ENCODE measurements around the gene AKT1. TPM values are rescaled to one million over a fixed set of nuclear protein-coding genes. Genes with fewer than 3 reads are reported as not detected.

Gene AKT1
- total RNA-seq, 1 experiment from 2014 or later = 118 TPM

DNA sequence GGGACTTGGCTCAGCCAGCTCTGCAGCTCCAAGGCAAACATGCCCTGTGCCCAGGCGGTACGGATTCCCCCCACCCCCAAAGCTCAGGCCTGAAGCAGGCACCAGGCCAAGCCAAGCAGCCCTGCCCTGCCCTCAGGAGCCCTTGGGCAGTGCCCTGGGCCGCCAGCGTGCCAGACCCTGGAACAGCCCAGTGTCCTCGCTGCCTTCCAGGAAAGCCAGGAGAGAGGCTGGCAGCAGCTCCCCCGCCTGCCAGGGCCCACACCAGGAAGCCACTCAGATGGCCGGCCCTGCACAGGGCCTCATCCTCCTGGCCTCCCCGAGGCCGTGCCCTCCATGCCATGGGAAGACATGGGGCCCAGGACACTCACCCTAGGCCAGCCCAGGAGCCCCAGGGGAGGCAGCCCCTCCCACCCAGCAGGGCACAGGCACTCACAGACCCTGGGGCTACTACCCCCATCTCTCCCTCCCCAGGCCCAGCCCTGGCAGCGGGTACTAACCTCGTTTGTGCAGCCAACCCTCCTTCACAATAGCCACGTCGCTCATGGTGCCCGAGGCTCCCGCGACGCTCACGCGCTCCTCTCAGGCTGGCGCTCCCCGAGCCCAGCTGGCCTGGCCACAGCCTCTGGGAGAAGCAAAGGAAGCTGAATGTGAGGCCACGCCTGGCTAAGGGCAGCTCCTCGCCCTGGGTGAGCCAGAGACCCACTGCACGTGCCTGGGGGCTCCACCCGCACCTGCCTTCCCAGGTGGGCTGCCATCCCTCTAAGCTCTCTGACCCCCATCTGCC lies 3.3 kb downstream of the AKT1 start:
- TF ChIP-seq, protein P1, sequence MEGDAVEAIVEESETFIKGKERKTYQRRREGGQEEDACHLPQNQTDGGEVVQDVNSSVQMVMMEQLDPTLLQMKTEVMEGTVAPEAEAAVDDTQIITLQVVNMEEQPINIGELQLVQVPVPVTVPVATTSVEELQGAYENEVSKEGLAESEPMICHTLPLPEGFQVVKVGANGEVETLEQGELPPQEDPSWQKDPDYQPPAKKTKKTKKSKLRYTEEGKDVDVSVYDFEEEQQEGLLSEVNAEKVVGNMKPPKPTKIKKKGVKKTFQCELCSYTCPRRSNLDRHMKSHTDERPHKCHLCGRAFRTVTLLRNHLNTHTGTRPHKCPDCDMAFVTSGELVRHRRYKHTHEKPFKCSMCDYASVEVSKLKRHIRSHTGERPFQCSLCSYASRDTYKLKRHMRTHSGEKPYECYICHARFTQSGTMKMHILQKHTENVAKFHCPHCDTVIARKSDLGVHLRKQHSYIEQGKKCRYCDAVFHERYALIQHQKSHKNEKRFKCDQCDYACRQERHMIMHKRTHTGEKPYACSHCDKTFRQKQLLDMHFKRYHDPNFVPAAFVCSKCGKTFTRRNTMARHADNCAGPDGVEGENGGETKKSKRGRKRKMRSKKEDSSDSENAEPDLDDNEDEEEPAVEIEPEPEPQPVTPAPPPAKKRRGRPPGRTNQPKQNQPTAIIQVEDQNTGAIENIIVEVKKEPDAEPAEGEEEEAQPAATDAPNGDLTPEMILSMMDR (IDR thresholded peaks at IDR 0.05; ENCODE audit: unreplicated experiment) = no peak
- peaks cover 23% of the 10 kb centered on the region for H3K4me1 Mint-ChIP-seq (ENCODE audit: low read depth, unreplicated experiment)
- H3K36me3 Mint-ChIP-seq (ENCODE audit: insufficient read depth, unreplicated experiment) = peaks cover 30% of the 10 kb centered on the region
- DNase-seq = no peak
- H3K27me3 Mint-ChIP-seq (ENCODE audit: unreplicated experiment) = no peaks in the 10 kb centered on the region
- no peaks in the 10 kb centered on the region for H3K9me3 Mint-ChIP-seq (ENCODE audit: low read depth, unreplicated experiment)
- no TSS peak for BruUV-seq (replicated peaks)
- H3K27ac Mint-ChIP-seq (ENCODE audit: unreplicated experiment) = no peak overlapping the region
- CTCF ChIA-PET = no interaction called here
- no peak overlapping the region for H3K4me3 Mint-ChIP-seq (ENCODE audit: low read depth, unreplicated experiment)
- intact Hi-C loops (cut with micrococcal nuclease; ENCODE audit: unreplicated experiment) = no loop called here

DNA sequence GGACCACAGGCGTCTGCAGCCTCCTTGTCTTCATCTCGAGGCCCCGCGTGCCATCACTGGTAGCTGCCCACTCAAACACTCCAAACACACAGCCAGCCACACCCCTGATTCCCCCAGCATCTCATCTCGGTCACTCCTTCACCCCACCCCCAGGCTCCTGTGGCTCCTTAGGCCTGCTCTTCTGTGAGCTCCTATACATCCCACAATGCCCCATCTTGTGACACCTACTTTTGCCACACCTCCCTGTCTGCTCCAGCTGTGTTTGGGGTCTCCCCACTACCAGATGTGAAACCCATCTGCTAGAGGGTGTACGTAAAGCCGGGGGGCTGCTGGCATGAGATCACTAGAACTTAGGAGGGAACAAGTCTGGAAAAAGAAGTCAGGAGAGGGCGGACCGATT lies 4.1 kb downstream of the AKT1 start:
- H3K4me3 Mint-ChIP-seq (ENCODE audit: low read depth, unreplicated experiment) = no peak overlapping the region
- intact Hi-C loops (cut with micrococcal nuclease; ENCODE audit: unreplicated experiment) = no loop called here

DNA sequence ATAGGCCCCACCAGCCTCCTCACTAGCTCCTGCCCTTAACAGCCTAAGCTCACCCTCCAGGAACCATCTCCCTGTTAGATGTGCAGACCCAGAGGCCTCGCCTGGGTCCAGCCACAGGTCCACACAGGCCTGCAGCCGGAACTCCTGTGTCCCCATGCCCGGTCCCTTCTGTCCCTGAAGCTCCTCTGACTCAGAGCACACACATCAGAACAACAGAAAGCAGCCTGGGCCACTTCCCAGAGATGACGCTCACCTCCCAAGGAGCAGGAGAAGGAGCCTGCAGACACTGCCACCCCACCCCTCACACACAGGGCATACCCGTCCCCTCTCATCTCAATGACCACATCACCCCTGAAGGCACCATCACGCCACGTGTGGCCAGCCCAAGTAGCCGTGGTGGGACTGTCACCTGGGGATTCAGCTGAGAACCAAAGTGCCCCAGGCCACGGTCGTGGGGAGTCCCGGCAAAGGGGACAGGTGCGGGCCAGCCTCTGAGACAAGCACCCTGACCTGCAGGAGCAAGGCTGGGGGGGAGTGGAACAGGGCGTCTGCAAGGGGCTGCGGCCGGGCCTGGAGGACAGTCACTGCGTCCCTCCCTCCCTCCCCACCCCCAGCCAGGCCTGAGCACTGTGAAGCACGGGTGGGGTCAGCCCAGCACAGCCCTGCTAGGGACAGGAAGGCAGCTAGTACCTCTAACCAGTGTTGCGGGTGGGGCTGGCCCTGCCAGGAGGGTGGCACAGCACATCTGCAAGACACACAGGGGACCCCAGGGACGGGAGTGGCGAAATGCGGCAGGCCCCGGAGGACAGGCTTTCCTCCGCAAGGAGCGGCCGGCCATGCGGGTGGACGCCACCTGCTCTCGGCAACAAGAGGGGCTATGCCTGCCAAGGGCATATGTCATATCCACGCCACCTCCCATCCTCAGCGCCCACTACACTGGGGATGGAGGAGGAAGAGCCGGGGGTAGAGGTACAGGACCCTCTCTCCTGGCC lies 5.5 kb downstream of the AKT1 start:
- Mint-ChIP-seq H3K4me3 (ENCODE audit: low read depth, unreplicated experiment) (no peak overlapping the region), H3K27me3 (ENCODE audit: unreplicated experiment) (no peaks in the 10 kb centered on the region), H3K9me3 (ENCODE audit: low read depth, unreplicated experiment) (no peaks in the 10 kb centered on the region), H3K4me1 (ENCODE audit: low read depth, unreplicated experiment) (peaks cover 23% of the 10 kb centered on the region), H3K27ac (ENCODE audit: unreplicated experiment) (no peak overlapping the region), H3K36me3 (ENCODE audit: insufficient read depth, unreplicated experiment) (peaks cover 17% of the 10 kb centered on the region)
- BruUV-seq (replicated peaks) = no TSS peak
- no peak for DNase-seq
- intact Hi-C loops (cut with micrococcal nuclease; ENCODE audit: unreplicated experiment) = no loop called here
- CTCF ChIA-PET = no interaction called here
- TF ChIP-seq, protein P1 (IDR thresholded peaks at IDR 0.05; ENCODE audit: unreplicated experiment) = no peak

More for the DNA sequence above, 4.1 kb downstream of the AKT1 start:
- Mint-ChIP-seq H3K36me3 (ENCODE audit: insufficient read depth, unreplicated experiment) (peaks cover 26% of the 10 kb centered on the region), H3K27me3 (ENCODE audit: unreplicated experiment) (no peaks in the 10 kb centered on the region), H3K27ac (ENCODE audit: unreplicated experiment) (no peak overlapping the region), H3K4me1 (ENCODE audit: low read depth, unreplicated experiment) (peaks cover 23% of the 10 kb centered on the region), H3K9me3 (ENCODE audit: low read depth, unreplicated experiment) (no peaks in the 10 kb centered on the region)
- CTCF ChIA-PET = no interaction called here
- DNase-seq = no peak
- no TSS peak for BruUV-seq (replicated peaks)
- TF ChIP-seq, protein P1 (IDR thresholded peaks at IDR 0.05; ENCODE audit: unreplicated experiment) = no peak

DNA sequence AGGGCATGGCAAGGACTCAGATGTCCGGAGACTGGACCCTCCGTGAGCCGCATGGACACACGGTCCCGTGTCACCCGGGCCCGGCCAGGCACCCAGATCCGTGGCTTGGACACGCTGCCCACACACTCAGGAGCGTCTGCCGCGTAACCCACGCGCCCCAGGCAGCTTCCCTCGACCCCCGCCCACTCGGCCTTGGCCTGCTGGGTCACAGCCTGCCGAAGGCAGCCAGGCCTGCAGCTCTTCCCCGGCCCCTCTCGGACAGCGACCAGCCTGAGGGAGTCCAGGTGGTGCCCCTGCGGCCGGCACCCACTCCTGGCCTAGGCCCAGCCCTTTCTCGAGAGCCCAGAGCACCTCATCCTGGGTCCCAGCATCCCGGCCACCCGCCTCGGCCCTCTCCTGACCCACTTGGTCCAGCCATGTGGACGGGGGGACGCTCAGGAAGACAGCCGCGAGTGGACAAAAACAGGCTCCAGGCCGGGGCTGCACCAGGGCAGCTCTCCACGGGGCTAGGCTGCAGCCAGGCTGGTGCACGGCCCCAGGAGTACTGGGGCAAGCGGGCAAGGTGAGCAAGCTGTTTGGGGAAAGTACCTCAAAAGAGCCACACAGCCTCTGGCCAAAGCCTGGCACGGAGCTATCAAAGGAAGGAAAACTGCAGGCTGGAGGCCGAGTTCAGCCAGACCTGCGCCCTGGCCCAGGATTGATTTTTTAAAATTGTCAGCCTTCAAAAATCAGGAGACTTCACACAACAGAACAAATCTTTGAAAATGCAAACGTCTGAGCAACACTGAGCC lies 6.5 kb downstream of the AKT1 start:
- BruUV-seq (replicated peaks) = no TSS peak
- TF ChIP-seq, protein P1 (IDR thresholded peaks at IDR 0.05; ENCODE audit: unreplicated experiment) = no peak
- Mint-ChIP-seq H3K9me3 (ENCODE audit: low read depth, unreplicated experiment) (no peaks in the 10 kb centered on the region), H3K27me3 (ENCODE audit: unreplicated experiment) (no peaks in the 10 kb centered on the region), H3K36me3 (ENCODE audit: insufficient read depth, unreplicated experiment) (peaks cover 10% of the 10 kb centered on the region), H3K4me3 (ENCODE audit: low read depth, unreplicated experiment) (no peak overlapping the region), H3K4me1 (ENCODE audit: low read depth, unreplicated experiment) (peaks cover 19% of the 10 kb centered on the region), H3K27ac (ENCODE audit: unreplicated experiment) (no peak overlapping the region)
- no peak for DNase-seq
- intact Hi-C loops (cut with micrococcal nuclease; ENCODE audit: unreplicated experiment) = no loop called here
- CTCF ChIA-PET = no interaction called here
